ENCODE results near the gene CEP112. TPM values are rescaled to one million over a fixed set of nuclear protein-coding genes. Genes with fewer than 3 reads are reported as not detected.

The CEP112 gene
- total RNA-seq, 6 experiments from 2014 or later: 5.3 to 7.7 (median 6.9) TPM

GRCh38 chr17:66149562-66149961 lies 42.4 kb downstream of the CEP112 start:
- DNase-seq: no peak
- H3K9me3 Mint-ChIP-seq: no peaks in the 10 kb centered on the region
- no peak overlapping the region for H3K27ac Mint-ChIP-seq
- H3K4me3 Mint-ChIP-seq: no peak overlapping the region
- no peaks in the 10 kb centered on the region for H3K27me3 Mint-ChIP-seq (ENCODE audit: insufficient read depth)
- TF ChIP-seq, protein P1, sequence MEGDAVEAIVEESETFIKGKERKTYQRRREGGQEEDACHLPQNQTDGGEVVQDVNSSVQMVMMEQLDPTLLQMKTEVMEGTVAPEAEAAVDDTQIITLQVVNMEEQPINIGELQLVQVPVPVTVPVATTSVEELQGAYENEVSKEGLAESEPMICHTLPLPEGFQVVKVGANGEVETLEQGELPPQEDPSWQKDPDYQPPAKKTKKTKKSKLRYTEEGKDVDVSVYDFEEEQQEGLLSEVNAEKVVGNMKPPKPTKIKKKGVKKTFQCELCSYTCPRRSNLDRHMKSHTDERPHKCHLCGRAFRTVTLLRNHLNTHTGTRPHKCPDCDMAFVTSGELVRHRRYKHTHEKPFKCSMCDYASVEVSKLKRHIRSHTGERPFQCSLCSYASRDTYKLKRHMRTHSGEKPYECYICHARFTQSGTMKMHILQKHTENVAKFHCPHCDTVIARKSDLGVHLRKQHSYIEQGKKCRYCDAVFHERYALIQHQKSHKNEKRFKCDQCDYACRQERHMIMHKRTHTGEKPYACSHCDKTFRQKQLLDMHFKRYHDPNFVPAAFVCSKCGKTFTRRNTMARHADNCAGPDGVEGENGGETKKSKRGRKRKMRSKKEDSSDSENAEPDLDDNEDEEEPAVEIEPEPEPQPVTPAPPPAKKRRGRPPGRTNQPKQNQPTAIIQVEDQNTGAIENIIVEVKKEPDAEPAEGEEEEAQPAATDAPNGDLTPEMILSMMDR (IDR thresholded peaks at IDR 0.05): no peak
- peaks cover 15% of the 10 kb centered on the region for H3K4me1 Mint-ChIP-seq (ENCODE audit: low read depth)
- H3K36me3 Mint-ChIP-seq (ENCODE audit: low read depth): peaks cover 4% of the 10 kb centered on the region; the same call in 1 of the 2 replicates

DNA sequence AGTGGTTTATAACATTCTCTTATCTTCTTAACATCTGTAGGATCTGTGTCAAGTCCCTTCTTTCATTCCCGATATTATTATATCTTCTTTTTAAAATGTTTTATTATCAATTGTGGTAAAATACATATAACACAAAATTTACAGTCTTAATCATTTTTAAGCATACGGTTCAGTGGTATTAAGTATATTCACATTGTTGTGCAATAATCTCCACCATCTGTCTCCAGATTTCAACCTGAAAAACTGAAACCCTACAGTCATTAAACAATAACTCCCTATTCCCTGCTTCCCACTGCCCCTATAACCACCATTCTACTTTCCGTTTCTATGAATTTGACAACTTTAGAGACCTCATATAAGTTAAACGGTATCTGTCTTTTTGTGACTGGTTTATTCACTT lies 45.5 kb downstream of the CEP112 start:
- no peaks in the 10 kb centered on the region for H3K4me1 Mint-ChIP-seq (ENCODE audit: low read depth)
- H3K9me3 Mint-ChIP-seq: no peaks in the 10 kb centered on the region
- peaks cover 4% of the 10 kb centered on the region; the same call in 1 of the 2 replicates for H3K36me3 Mint-ChIP-seq (ENCODE audit: low read depth)
- no peak for DNase-seq
- no peaks in the 10 kb centered on the region for H3K27me3 Mint-ChIP-seq (ENCODE audit: insufficient read depth)
- no peak overlapping the region for H3K4me3 Mint-ChIP-seq
- TF ChIP-seq, protein P1 (IDR thresholded peaks at IDR 0.05): no peak
- no peak overlapping the region for H3K27ac Mint-ChIP-seq

- Mint-ChIP-seq H3K27ac (no peak overlapping the region), H3K4me3 (no peak overlapping the region), H3K4me1 (ENCODE audit: low read depth) (no peaks in the 10 kb centered on the region), H3K9me3 (no peaks in the 10 kb centered on the region), H3K27me3 (ENCODE audit: insufficient read depth) (no peaks in the 10 kb centered on the region), H3K36me3 (ENCODE audit: low read depth) (peaks cover 4% of the 10 kb centered on the region; the same call in 1 of the 2 replicates)
- TF ChIP-seq, protein P1 (IDR thresholded peaks at IDR 0.05): no peak
- DNase-seq: no peak
These were observed 48.2 kb downstream of the CEP112 start for GRCh38 chr17:66143657-66144282.

DNA sequence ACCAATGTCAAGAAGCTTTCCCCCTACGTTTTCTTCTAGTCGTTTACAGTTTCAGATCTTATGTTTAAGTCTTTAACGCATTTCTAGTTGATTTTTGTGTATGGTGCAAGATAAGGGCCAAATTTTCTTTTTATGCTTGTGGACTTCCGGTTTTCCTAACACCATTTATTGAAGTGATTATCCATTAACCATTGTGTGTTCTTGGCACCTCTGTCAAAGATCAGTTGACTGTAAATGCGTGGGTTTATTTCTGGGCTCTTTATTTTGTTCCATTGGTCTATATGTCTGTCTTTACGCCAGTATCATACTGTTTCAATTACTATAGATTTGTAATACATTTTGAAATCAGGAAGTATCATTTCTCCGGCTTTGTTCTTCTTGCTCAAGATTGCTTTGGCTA lies 49.5 kb downstream of the CEP112 start:
- Mint-ChIP-seq H3K27ac (no peak overlapping the region), H3K4me3 (no peak overlapping the region), H3K27me3 (ENCODE audit: insufficient read depth) (no peaks in the 10 kb centered on the region), H3K36me3 (ENCODE audit: low read depth) (peaks cover 13% of the 10 kb centered on the region), H3K9me3 (no peaks in the 10 kb centered on the region; the same call in 1 of the 2 replicates), H3K4me1 (ENCODE audit: low read depth) (no peaks in the 10 kb centered on the region)
- no peak for DNase-seq
- TF ChIP-seq, protein P1 (IDR thresholded peaks at IDR 0.05): no peak

- Mint-ChIP-seq H3K4me1 (ENCODE audit: low read depth) (no peaks in the 10 kb centered on the region), H3K27me3 (ENCODE audit: insufficient read depth) (no peaks in the 10 kb centered on the region), H3K36me3 (ENCODE audit: low read depth) (peaks cover 13% of the 10 kb centered on the region), H3K4me3 (no peak overlapping the region), H3K27ac (no peak overlapping the region), H3K9me3 (no peaks in the 10 kb centered on the region; the same call in 1 of the 2 replicates)
- DNase-seq: no peak
- TF ChIP-seq, protein P1 (IDR thresholded peaks at IDR 0.05): no peak
These were observed 53.8 kb downstream of the CEP112 start for GRCh38 chr17:66138120-66138519.

All from HFFc6 (cell line).